ENCODE data around the gene MARCO.

MARCO gene

DNA sequence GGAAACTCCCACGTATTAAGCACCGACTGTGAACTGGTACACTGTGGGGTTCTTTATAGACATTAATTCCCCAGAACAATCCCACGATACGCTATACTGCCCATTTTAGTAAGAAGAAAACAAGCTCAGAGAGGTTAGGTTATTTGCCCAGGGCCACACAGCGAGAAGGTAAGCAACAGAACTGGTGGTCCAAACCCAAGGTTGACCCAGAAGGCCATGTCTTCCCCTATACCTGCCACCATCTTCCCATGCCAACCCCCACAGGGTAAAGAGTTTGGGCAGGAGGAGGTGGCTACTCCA is 69.9 kb downstream of the MARCO start:
- no peak overlapping the region for H3K4me3 ChIP-seq (ENCODE audit: low read depth, low read length, poor library complexity, severe bottlenecking)
- no peaks in the 10 kb centered on the region; the same call in 1 of the 2 replicates for H3K27me3 ChIP-seq (ENCODE audit: insufficient read depth, low read length)
- H3K36me3 ChIP-seq (ENCODE audit: insufficient read depth, low read length): no peaks in the 10 kb centered on the region
- no peaks in the 10 kb centered on the region for H3K9me2 ChIP-seq (ENCODE audit: low read depth, low read length)
- no peaks in the 10 kb centered on the region for H3K79me2 ChIP-seq (ENCODE audit: insufficient read depth, low read length)
- H3K9me3 ChIP-seq (ENCODE audit: low read length): no peaks in the 10 kb centered on the region
- H3F3A ChIP-seq (ENCODE audit: insufficient read depth, low read length): no peaks in the 10 kb centered on the region
- TF ChIP-seq CTCF (IDR thresholded peaks at IDR 0.05; ENCODE audit: low read length) (no peak), EZH2 (IDR thresholded peaks at IDR 0.05; ENCODE audit: borderline replicate concordance, low read length) (no peak)
- H3K9ac ChIP-seq (ENCODE audit: low read length): no peak overlapping the region
- H3K4me1 ChIP-seq (ENCODE audit: insufficient read depth, low read length, severe bottlenecking): no peaks in the 10 kb centered on the region
- H3K4me2 ChIP-seq (ENCODE audit: low read length): no peak overlapping the region
- no peak overlapping the region for H3K27ac ChIP-seq (ENCODE audit: low read depth, low read length, poor library complexity, severe bottlenecking)
- no peak overlapping the region for H2AFZ ChIP-seq (ENCODE audit: low read length)
- no peaks in the 10 kb centered on the region for H4K20me1 ChIP-seq (ENCODE audit: insufficient read depth, low read length)

- Histone ChIP-seq H3K9me2 (ENCODE audit: low read depth, low read length) (no peaks in the 10 kb centered on the region), H3K36me3 (ENCODE audit: insufficient read depth, low read length) (no peaks in the 10 kb centered on the region), H3K9ac (ENCODE audit: low read length) (no peak overlapping the region), H3F3A (ENCODE audit: insufficient read depth, low read length) (no peaks in the 10 kb centered on the region), H3K79me2 (ENCODE audit: insufficient read depth, low read length) (no peaks in the 10 kb centered on the region), H4K20me1 (ENCODE audit: insufficient read depth, low read length) (no peaks in the 10 kb centered on the region), H3K4me3 (ENCODE audit: low read depth, low read length, poor library complexity, severe bottlenecking) (no peak overlapping the region), H3K9me3 (ENCODE audit: low read length) (no peaks in the 10 kb centered on the region), H3K27ac (ENCODE audit: low read depth, low read length, poor library complexity, severe bottlenecking) (no peak overlapping the region), H2AFZ (ENCODE audit: low read length) (no peak overlapping the region), H3K4me1 (ENCODE audit: insufficient read depth, low read length, severe bottlenecking) (no peaks in the 10 kb centered on the region), H3K27me3 (ENCODE audit: insufficient read depth, low read length) (no peaks in the 10 kb centered on the region; the same call in 1 of the 2 replicates), H3K4me2 (ENCODE audit: low read length) (no peak overlapping the region)
- TF ChIP-seq EZH2 (IDR thresholded peaks at IDR 0.05; ENCODE audit: borderline replicate concordance, low read length) (no peak), CTCF (IDR thresholded peaks at IDR 0.05; ENCODE audit: low read length) (no peak)
These were observed 70.6 kb downstream of the MARCO start for GRCh38 chr2:119012345-119013301.

GRCh38 chr2:119013671-119014070 is 71.7 kb downstream of the MARCO start:
- Histone ChIP-seq H3F3A (ENCODE audit: insufficient read depth, low read length) (no peaks in the 10 kb centered on the region), H3K9me2 (ENCODE audit: low read depth, low read length) (no peaks in the 10 kb centered on the region), H3K4me2 (ENCODE audit: low read length) (no peak overlapping the region), H3K4me3 (ENCODE audit: low read depth, low read length, poor library complexity, severe bottlenecking) (no peak overlapping the region), H3K79me2 (ENCODE audit: insufficient read depth, low read length) (no peaks in the 10 kb centered on the region), H3K4me1 (ENCODE audit: insufficient read depth, low read length, severe bottlenecking) (no peaks in the 10 kb centered on the region), H3K36me3 (ENCODE audit: insufficient read depth, low read length) (no peaks in the 10 kb centered on the region), H2AFZ (ENCODE audit: low read length) (no peak overlapping the region), H3K27me3 (ENCODE audit: insufficient read depth, low read length) (no peaks in the 10 kb centered on the region; the same call in 1 of the 2 replicates), H3K9ac (ENCODE audit: low read length) (no peak overlapping the region), H3K27ac (ENCODE audit: low read depth, low read length, poor library complexity, severe bottlenecking) (no peak overlapping the region), H4K20me1 (ENCODE audit: insufficient read depth, low read length) (no peaks in the 10 kb centered on the region), H3K9me3 (ENCODE audit: low read length) (no peaks in the 10 kb centered on the region)
- no peak for TF ChIP-seq EZH2 (IDR thresholded peaks at IDR 0.05; ENCODE audit: borderline replicate concordance, low read length)
- no peak for TF ChIP-seq CTCF (IDR thresholded peaks at IDR 0.05; ENCODE audit: low read length)

All from OCI-LY1 (cell line).